Naive thymus-derived CD4-positive, alpha-beta T cell (primary cell): ENCODE results near the gene MSLN. TPM values are rescaled to one million over a fixed set of nuclear protein-coding genes. Genes with fewer than 3 reads are reported as not detected.

Source experiments
- ATAC-seq: fragments of 150-1000 bp; cut with Tn5 transposase; 2 replicates; pipeline ENCODE4 v1.10.0; 2021; ENCODE audit warnings: mild to moderate bottlenecking, moderate library complexity
- CTCF ChIA-PET: fragments of 350-600 bp; sonication (Branson Sonifier 250); formaldehyde crosslinking; loops from one replicate; lab custom pipeline; 2021; ENCODE audit warnings: antibody characterized with exemption; lab: Charles Lee
- POLR2A ChIA-PET: fragments of 350-600 bp; sonication (Branson Sonifier 250); formaldehyde crosslinking; loops from one replicate; lab custom pipeline; 2021; ENCODE audit warnings: antibody characterized with exemption, inconsistent platforms; lab: Charles Lee
- DNase-seq, 9 donors: peaks; one replicate each; pipeline versions ENCODE4 v3.0.0 to v3.0.0-alpha.2; 2020 to 2022; ENCODE audit warnings: mixed read lengths in 1 of 9
- H3K27ac ChIP-seq: one replicate; pipeline ENCODE4 v1.7.0; 2013; ENCODE audit warnings: mild to moderate bottlenecking, low read depth, low read length, moderate library complexity
- H3K27me3 ChIP-seq, 2 donors: one replicate each; pipeline ENCODE4 v1.7.0; 2013; ENCODE audit warnings: low read length in 2 of 2, mild to moderate bottlenecking in 2 of 2, moderate library complexity in 2 of 2; ENCODE audit not compliant: control insufficient read depth in 2 of 2, insufficient read depth in 2 of 2
- H3K36me3 ChIP-seq, 3 experiments: 1 replicate in 2 of 3; 2 replicates in 1 of 3; pipeline ENCODE4 v1.7.0; 2013; ENCODE audit warnings: low read length in 3 of 3, mild to moderate bottlenecking in 3 of 3, moderate library complexity in 1 of 3; ENCODE audit not compliant: insufficient read depth in 3 of 3, control insufficient read depth in 2 of 3
- H3K4me1 ChIP-seq, 2 donors: one replicate each; pipeline ENCODE4 v1.7.0; 2013; ENCODE audit warnings: low read length in 2 of 2, mild to moderate bottlenecking in 2 of 2, moderate library complexity in 1 of 2; ENCODE audit not compliant: control insufficient read depth in 2 of 2, insufficient read depth in 2 of 2
- H3K4me3 ChIP-seq: 2 replicates; pipeline ENCODE4 v1.7.0; 2013; ENCODE audit warnings: mild to moderate bottlenecking, low read length
- H3K9me3 ChIP-seq, 3 experiments: 1 replicate in 2 of 3; 2 replicates in 1 of 3; pipeline ENCODE4 v1.7.0; 2013; ENCODE audit warnings: low read length in 3 of 3; ENCODE audit not compliant: control insufficient read depth in 2 of 3
- H3K27ac Mint-ChIP-seq, 9 donors: one replicate each; pipeline ENCODE4 v1.8.0; 2020 to 2022; ENCODE audit warnings: mixed read lengths in 9 of 9, mild to moderate bottlenecking in 8 of 9, moderate library complexity in 5 of 9, inconsistent platforms in 2 of 9
- H3K27me3 Mint-ChIP-seq, 5 donors: one replicate each; pipeline ENCODE4 v1.8.0; 2021 to 2022; ENCODE audit warnings: mixed read lengths in 5 of 5, mild to moderate bottlenecking in 1 of 5
- H3K36me3 Mint-ChIP-seq, 5 donors: one replicate each; pipeline ENCODE4 v1.8.0; 2020 to 2022; ENCODE audit warnings: mixed read lengths in 5 of 5, mild to moderate bottlenecking in 3 of 5, inconsistent platforms in 1 of 5
- H3K4me1 Mint-ChIP-seq, 7 donors: one replicate each; pipeline ENCODE4 v1.8.0; 2020 to 2022; ENCODE audit warnings: mixed read lengths in 7 of 7, mild to moderate bottlenecking in 3 of 7, inconsistent platforms in 1 of 7
- H3K4me3 Mint-ChIP-seq, 10 donors: one replicate each; pipeline ENCODE4 v1.8.0; 2020 to 2022; ENCODE audit warnings: mild to moderate bottlenecking in 10 of 10, mixed read lengths in 10 of 10, moderate library complexity in 6 of 10, inconsistent platforms in 2 of 10
- H3K9me3 Mint-ChIP-seq, 11 donors: one replicate each; pipeline ENCODE4 v1.8.0; 2020 to 2022; ENCODE audit warnings: mixed read lengths in 11 of 11, mild to moderate bottlenecking in 4 of 11, inconsistent platforms in 1 of 11, moderate library complexity in 1 of 11
- intact Hi-C, 2 donors: fragments of 100-400 bp; cut with micrococcal nuclease; formaldehyde crosslinking; loops; one replicate each; pipeline ENCODE4 v1.15.1; 2023
- polyA plus RNA-seq, 2 donors: library from polyadenylated mRNA; unstranded; fragments of 300-500 nt; fragmentation: Illumina TruSeq; gene quantifications; one replicate each; pipeline ENCODE4 v1.2.3, GENCODE V29; 2021
- total RNA-seq, 6 experiments: library from RNA in 5 of 6; stranded (reverse) in 5 of 6; gene quantifications; 1 replicate in 5 of 6; 2 replicates in 1 of 6; pipeline ENCODE4 v1.2.3 and lab custom pipeline; 2021 to 2026

MSLN gene
- total and polyA plus RNA-seq, 7 experiments from 2014 or later = 0.64 TPM; not detected in 6

GRCh38 chr16:743794-744500 lies 16.6 kb upstream of the MSLN start:
- H3K27ac Mint-ChIP-seq = no peak overlapping the region
- no peak overlapping the region for H3K4me3 ChIP-seq
- intact Hi-C loops = no loop called here
- peaks cover 0 to 13% (median 4%) of the 10 kb centered on the region in 7 donors for H3K4me1 Mint-ChIP-seq
- no peaks in the 10 kb centered on the region for H3K27me3 Mint-ChIP-seq
- no peaks in the 10 kb centered on the region for H3K9me3 Mint-ChIP-seq
- DNase-seq (no peak), ATAC-seq (no peak)
- CTCF ChIA-PET = interaction anchor here (0.6 to 3.8 kb wide), 2 partner anchors 32 to 41 kb away, joined by 4 to 15 read pairs; no protein-coding TSS in a partner anchor
- H3K27ac ChIP-seq = no peak overlapping the region
- peaks cover 0 to 3% (median 0%) of the 10 kb centered on the region in 3 experiments for H3K36me3 ChIP-seq
- H3K36me3 Mint-ChIP-seq = peaks cover 0 to 2% (median 0%) of the 10 kb centered on the region in 5 donors
- H3K27me3 ChIP-seq = no peaks in the 10 kb centered on the region
- H3K4me1 ChIP-seq = peaks cover 4 to 10% of the 10 kb centered on the region in 2 donors
- no peaks in the 10 kb centered on the region for H3K9me3 ChIP-seq
- H3K4me3 Mint-ChIP-seq = no peak overlapping the region
- POLR2A ChIA-PET = no interaction called here

GRCh38 chr16:745739-746138 lies 14.8 kb upstream of the MSLN start:
- intact Hi-C loops = no loop called here
- Histone ChIP-seq H3K27ac (no peak overlapping the region), H3K27me3 (no peaks in the 10 kb centered on the region), H3K4me1 (no peaks in the 10 kb centered on the region), H3K4me3 (no peak overlapping the region), H3K9me3 (no peaks in the 10 kb centered on the region), H3K36me3 (no peaks in the 10 kb centered on the region)
- Mint-ChIP-seq H3K4me3 (no peak overlapping the region), H3K4me1 (no peaks in the 10 kb centered on the region), H3K9me3 (no peaks in the 10 kb centered on the region), H3K27me3 (no peaks in the 10 kb centered on the region), H3K36me3 (no peaks in the 10 kb centered on the region), H3K27ac (no peak overlapping the region)
- CTCF ChIA-PET = no interaction called here
- no peak for DNase-seq
- POLR2A ChIA-PET = interaction anchor here (1.3 kb wide), 1 partner anchor 33 kb away, joined by 3 read pairs; no protein-coding TSS in a partner anchor
- no peak for ATAC-seq

- CTCF ChIA-PET = no interaction called here
- no peak for DNase-seq
Measured at GRCh38 chr16:746637-747036, 13.9 kb upstream of the MSLN start.

GRCh38 chr16:747978-748746 lies 12.4 kb upstream of the MSLN start:
- CTCF ChIA-PET = no interaction called here
- no peaks in the 10 kb centered on the region for H3K4me1 ChIP-seq
- H3K9me3 ChIP-seq = no peaks in the 10 kb centered on the region
- no peak overlapping the region for H3K4me3 ChIP-seq
- no peak for DNase-seq
- intact Hi-C loops = no loop called here
- Mint-ChIP-seq H3K27me3 (no peaks in the 10 kb centered on the region), H3K4me1 (no peaks in the 10 kb centered on the region), H3K36me3 (no peaks in the 10 kb centered on the region), H3K9me3 (no peaks in the 10 kb centered on the region), H3K27ac (no peak overlapping the region), H3K4me3 (no peak overlapping the region)
- no peak for ATAC-seq
- POLR2A ChIA-PET = interaction anchor here (1.6 kb wide), 1 partner anchor 7 kb away, joined by 4 read pairs; the partner anchor contains the start of gene CIAO3
- H3K27ac ChIP-seq = no peak overlapping the region
- no peaks in the 10 kb centered on the region for H3K27me3 ChIP-seq
- H3K36me3 ChIP-seq = no peaks in the 10 kb centered on the region

More at GRCh38 chr16:746637-747036, 13.9 kb upstream of the MSLN start:
- H3K27me3 Mint-ChIP-seq = no peaks in the 10 kb centered on the region
- Histone ChIP-seq H3K27me3 (no peaks in the 10 kb centered on the region), H3K9me3 (no peaks in the 10 kb centered on the region), H3K36me3 (no peaks in the 10 kb centered on the region), H3K27ac (no peak overlapping the region), H3K4me1 (no peaks in the 10 kb centered on the region), H3K4me3 (no peak overlapping the region)
- POLR2A ChIA-PET = no interaction called here
- ATAC-seq = no peak
- no peak overlapping the region for H3K27ac Mint-ChIP-seq
- intact Hi-C loops = no loop called here
- no peak overlapping the region for H3K4me3 Mint-ChIP-seq
- no peaks in the 10 kb centered on the region for H3K36me3 Mint-ChIP-seq
- H3K4me1 Mint-ChIP-seq = no peaks in the 10 kb centered on the region
- no peaks in the 10 kb centered on the region for H3K9me3 Mint-ChIP-seq

- DNase-seq (no peak), ATAC-seq (no peak)
- ChIA-PET POLR2A (interaction anchor here (0.6 to 1.6 kb wide), 3 partner anchors 8 to 1242 kb away, joined by 3 to 5 read pairs (median 4); partner anchors contain the start of gene CIAO3), CTCF (interaction anchor here (0.6 kb wide), 1 partner anchor 308 kb away, joined by 3 read pairs; no protein-coding TSS in a partner anchor)
- Mint-ChIP-seq H3K4me1 (no peaks in the 10 kb centered on the region), H3K9me3 (no peaks in the 10 kb centered on the region), H3K36me3 (no peaks in the 10 kb centered on the region), H3K27me3 (peaks cover 0 to under 1% (median 0%) of the 10 kb centered on the region in 5 donors), H3K4me3 (no peak overlapping the region), H3K27ac (no peak overlapping the region)
- no peak overlapping the region for H3K4me3 ChIP-seq
- no peak overlapping the region for H3K27ac ChIP-seq
- H3K9me3 ChIP-seq = no peaks in the 10 kb centered on the region
- H3K27me3 ChIP-seq = no peaks in the 10 kb centered on the region
- intact Hi-C loops = no loop called here
- no peaks in the 10 kb centered on the region for H3K36me3 ChIP-seq
- H3K4me1 ChIP-seq = no peaks in the 10 kb centered on the region
Measured at GRCh38 chr16:749010-749409, 11.5 kb upstream of the MSLN start.

GRCh38 chr16:750485-750884 lies 10.0 kb upstream of the MSLN start:
- Mint-ChIP-seq H3K9me3 (no peaks in the 10 kb centered on the region), H3K36me3 (no peaks in the 10 kb centered on the region), H3K4me3 (no peak overlapping the region), H3K27me3 (peaks cover 0 to 2% (median 0%) of the 10 kb centered on the region in 5 donors), H3K27ac (no peak overlapping the region), H3K4me1 (peaks cover 0 to 4% (median 3%) of the 10 kb centered on the region in 7 donors)
- H3K27me3 ChIP-seq = no peaks in the 10 kb centered on the region
- H3K27ac ChIP-seq = no peak overlapping the region
- intact Hi-C loops = no loop called here
- H3K36me3 ChIP-seq = no peaks in the 10 kb centered on the region
- POLR2A ChIA-PET = no interaction called here
- no peaks in the 10 kb centered on the region for H3K9me3 ChIP-seq
- DNase-seq (no peak), ATAC-seq (no peak)
- no peaks in the 10 kb centered on the region for H3K4me1 ChIP-seq
- CTCF ChIA-PET = no interaction called here
- H3K4me3 ChIP-seq = no peak overlapping the region
